Right atrium auricular region (tissue), 2 donors: ENCODE results near the gene SDF2. TPM values are rescaled to one million over a fixed set of nuclear protein-coding genes. Genes with fewer than 3 reads are reported as not detected.

Experiments
- DNase-seq: peaks from one replicate; pipeline ENCODE4 v3.0.0-alpha.2; 2019; ENCODE audit warnings: low spot score
- H3K27ac ChIP-seq, 2 donors: fragments of 200-600 bp; sonication (generic); 1 replicate in 1 of 2; 2 replicates in 1 of 2; pipeline ENCODE4 v1.5.1; 2016 to 2019
- H3K27me3 ChIP-seq, 2 donors: fragments of 200-600 bp; sonication (generic); one replicate each; pipeline versions ENCODE4 v1.5.1 to v1.6.0; 2017 to 2019
- H3K36me3 ChIP-seq: fragments of 200-600 bp; sonication (generic); one replicate; pipeline ENCODE4 v1.5.1; 2016
- H3K4me1 ChIP-seq, 2 donors: fragments of 200-600 bp; sonication (generic); one replicate each; pipeline versions ENCODE4 v1.5.1 to v1.6.0; 2017 to 2019
- H3K4me3 ChIP-seq, 2 donors: fragments of 200-600 bp; sonication (generic); 1 replicate in 1 of 2; 2 replicates in 1 of 2; pipeline ENCODE4 v1.5.1; 2017 to 2019; ENCODE audit warnings: mild to moderate bottlenecking in 1 of 2, moderate library complexity in 1 of 2
- H3K9me3 ChIP-seq, 2 donors: fragments of 200-600 bp; sonication (generic); one replicate each; pipeline ENCODE4 v1.5.1; 2019
- CTCF ChIP-seq, 2 donors: fragments of 200-600 bp; sonication (generic); IDR thresholded peaks; one replicate each; pipeline ENCODE4 v1.5.1; 2019; ENCODE audit warnings: antibody characterized with exemption in 2 of 2
- total RNA-seq, 2 donors: library from RNA; depleted of rRNA; stranded (reverse); fragments of >200 nt; gene quantifications; one replicate each; pipeline ENCODE4 v1.1.0, GENCODE V29; 2016

Gene SDF2
- total RNA-seq, 2 donors from 2014 or later: 23.0 to 32.5 TPM

GRCh38 chr17:28705728-28706334, 44.1 kb upstream of the SDF2 start:
- H3K4me3 ChIP-seq: no peak overlapping the region
- no peak overlapping the region for H3K27ac ChIP-seq
- no peak for DNase-seq
- peaks cover 0 to 12% of the 10 kb centered on the region in 2 donors for H3K4me1 ChIP-seq
- no peak for TF ChIP-seq CTCF (IDR thresholded peaks at IDR 0.05)
- no peaks in the 10 kb centered on the region for H3K9me3 ChIP-seq
- peaks cover 27% of the 10 kb centered on the region for H3K36me3 ChIP-seq
- no peaks in the 10 kb centered on the region for H3K27me3 ChIP-seq

- Histone ChIP-seq H3K9me3 (no peaks in the 10 kb centered on the region), H3K4me1 (peaks cover 0 to 6% of the 10 kb centered on the region in 2 donors), H3K27ac (no peak overlapping the region), H3K36me3 (peaks cover 34% of the 10 kb centered on the region), H3K4me3 (no peak overlapping the region), H3K27me3 (no peaks in the 10 kb centered on the region)
- no peak for TF ChIP-seq CTCF (IDR thresholded peaks at IDR 0.05)
- DNase-seq: no peak
Measured at GRCh38 chr17:28705074-28705659, 43.5 kb upstream of the SDF2 start.

- Histone ChIP-seq H3K27me3 (no peaks in the 10 kb centered on the region), H3K27ac (no peak overlapping the region), H3K9me3 (no peaks in the 10 kb centered on the region), H3K4me3 (no peak overlapping the region), H3K36me3 (peaks cover 42% of the 10 kb centered on the region), H3K4me1 (no peaks in the 10 kb centered on the region)
- DNase-seq: no peak
- TF ChIP-seq CTCF (IDR thresholded peaks at IDR 0.05): no peak
Measured at GRCh38 chr17:28704219-28704858, 42.6 kb upstream of the SDF2 start.

GRCh38 chr17:28703552-28704218, 42.0 kb upstream of the SDF2 start:
- Histone ChIP-seq H3K4me1 (no peaks in the 10 kb centered on the region), H3K27ac (no peak overlapping the region), H3K36me3 (peaks cover 49% of the 10 kb centered on the region), H3K27me3 (no peaks in the 10 kb centered on the region), H3K9me3 (no peaks in the 10 kb centered on the region), H3K4me3 (no peak overlapping the region)
- no peak for DNase-seq
- TF ChIP-seq CTCF (IDR thresholded peaks at IDR 0.05): no peak

- Histone ChIP-seq H3K4me3 (no peak overlapping the region), H3K27me3 (no peaks in the 10 kb centered on the region), H3K4me1 (no peaks in the 10 kb centered on the region), H3K27ac (no peak overlapping the region), H3K36me3 (peaks cover 58% of the 10 kb centered on the region), H3K9me3 (no peaks in the 10 kb centered on the region)
- no peak for TF ChIP-seq CTCF (IDR thresholded peaks at IDR 0.05)
- no peak for DNase-seq
Measured at GRCh38 chr17:28702752-28703150, 41.0 kb upstream of the SDF2 start.
